ENCODE measurements around the gene EPB41. TPM values are rescaled to one million over a fixed set of nuclear protein-coding genes. Genes with fewer than 3 reads are reported as not detected.

Gene EPB41
- total RNA-seq, 2 donors from 2014 or later, result 50.7 to 60.5 TPM

DNA sequence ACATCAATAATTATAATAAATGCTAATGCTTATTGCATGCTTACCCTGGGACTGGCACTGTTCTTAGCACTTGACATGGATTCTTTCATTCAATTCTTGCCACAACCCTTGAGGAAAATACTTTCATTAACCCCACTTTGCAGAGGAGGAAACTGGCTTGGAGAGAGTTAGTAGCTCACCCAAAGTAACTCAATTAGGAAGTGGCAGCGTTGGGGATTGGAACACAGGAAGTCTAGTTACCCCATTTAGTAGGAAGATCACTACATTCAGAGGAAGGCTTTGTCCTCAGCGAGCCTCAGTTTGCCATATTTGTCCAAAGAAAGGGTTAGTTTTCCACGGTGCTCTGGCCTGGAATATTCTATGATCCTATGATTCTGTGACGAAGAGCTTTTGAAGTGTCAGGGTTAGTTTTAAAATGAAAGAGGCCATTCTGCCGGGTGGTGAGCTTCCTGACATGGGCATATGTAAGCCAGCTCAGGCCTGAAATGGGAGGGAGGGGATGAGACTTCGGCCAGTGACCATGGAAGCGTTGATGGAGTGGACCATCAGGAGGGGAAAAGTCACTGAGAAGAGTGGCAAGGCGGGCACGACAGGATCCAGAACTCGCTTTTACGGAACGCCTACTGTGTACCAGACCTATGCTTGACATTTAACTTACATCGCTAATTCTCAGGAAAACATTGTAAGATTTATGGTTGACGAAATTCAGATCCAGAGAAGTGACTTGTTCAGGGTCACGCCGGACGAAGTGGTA lies 28.2 kb upstream of the EPB41 start:
- no peak for DNase-seq (ENCODE audit: low spot score)
- Mint-ChIP-seq H3K4me1 (ENCODE audit: low read depth in 2 of 2) (peaks cover 46 to 51% of the 10 kb centered on the region in 2 donors), H3K4me3 (peak overlapping the region; percentile 85), H3K9me3 (no peaks in the 10 kb centered on the region), H3K27me3 (no peaks in the 10 kb centered on the region), H3K36me3 (no peaks in the 10 kb centered on the region), H3K27ac (peak overlapping the region; percentile 78 to 86)
- no peak for ATAC-seq

DNA sequence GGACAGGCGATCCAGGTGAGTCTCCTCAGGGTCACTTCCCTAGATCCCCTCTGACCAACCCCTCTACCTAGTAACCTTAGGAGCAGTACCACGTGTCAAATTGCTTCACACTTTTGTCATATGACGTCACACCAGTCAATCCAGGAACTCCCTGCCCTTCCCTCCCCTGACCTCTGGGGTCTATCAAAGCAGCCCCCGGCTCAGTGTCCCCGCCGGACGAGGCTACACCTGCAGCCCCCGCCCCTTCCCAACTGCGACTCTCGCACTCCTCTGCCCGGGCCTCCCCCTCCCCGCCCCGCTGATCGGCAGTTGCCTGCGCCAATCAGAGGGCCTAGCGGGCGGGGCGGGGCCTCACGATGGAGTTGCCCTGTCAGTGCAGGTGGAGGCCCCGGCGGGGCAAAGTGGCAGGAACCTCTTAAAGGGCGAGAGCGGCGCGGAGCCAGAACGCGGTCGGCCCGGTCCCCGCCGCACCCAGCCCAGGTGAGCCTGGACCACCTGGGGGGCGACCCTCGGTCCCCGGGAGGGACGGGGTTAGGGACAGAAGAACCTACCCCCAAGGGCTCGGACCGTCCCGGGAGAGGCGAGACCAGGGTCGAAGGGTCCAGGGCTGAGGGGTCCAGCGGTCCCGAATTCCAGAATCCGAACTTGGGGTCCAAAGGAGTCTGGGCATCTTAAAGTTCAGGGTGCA lies 27.5 kb upstream of the EPB41 start:
- DNase-seq (ENCODE audit: low spot score) (peak; percentile 91), ATAC-seq (peak; percentile 87 to 90)
- Mint-ChIP-seq H3K27me3 (no peaks in the 10 kb centered on the region), H3K4me1 (ENCODE audit: low read depth in 2 of 2) (peaks cover 47 to 51% of the 10 kb centered on the region in 2 donors), H3K27ac (peak overlapping the region; percentile 78 to 86), H3K9me3 (no peaks in the 10 kb centered on the region), H3K4me3 (peak overlapping the region; percentile 85), H3K36me3 (no peaks in the 10 kb centered on the region)

DNA sequence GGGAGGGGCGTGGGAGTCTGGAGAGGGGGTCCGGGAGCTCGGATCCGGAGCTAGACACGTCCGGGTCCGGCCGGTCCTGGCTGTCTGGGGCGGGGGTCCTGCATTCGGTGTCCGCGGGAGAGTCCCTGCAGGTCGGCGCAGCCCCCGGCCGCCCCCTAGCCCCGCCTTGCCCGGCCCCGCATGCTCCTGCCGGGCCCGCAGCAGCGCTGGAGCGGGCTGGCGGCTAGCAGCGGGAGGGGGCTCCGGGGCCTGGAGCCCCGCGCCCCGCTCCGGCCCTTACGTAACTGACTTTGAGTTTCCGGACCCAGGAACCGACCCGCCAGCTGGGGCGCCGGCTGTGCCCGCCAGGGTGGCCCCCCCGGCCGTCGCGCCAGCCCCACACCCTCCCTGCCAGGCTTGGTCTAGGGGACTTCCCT lies 26.9 kb upstream of the EPB41 start:
- Mint-ChIP-seq H3K36me3 (no peaks in the 10 kb centered on the region), H3K4me1 (ENCODE audit: low read depth in 2 of 2) (peaks cover 43 to 46% of the 10 kb centered on the region in 2 donors), H3K27me3 (no peaks in the 10 kb centered on the region), H3K4me3 (peak overlapping the region; percentile 97), H3K9me3 (no peaks in the 10 kb centered on the region), H3K27ac (peak overlapping the region; percentile 84 to 86)
- DNase-seq (ENCODE audit: low spot score) (peak; percentile 76), ATAC-seq (peak; percentile 11 to 44)

DNA sequence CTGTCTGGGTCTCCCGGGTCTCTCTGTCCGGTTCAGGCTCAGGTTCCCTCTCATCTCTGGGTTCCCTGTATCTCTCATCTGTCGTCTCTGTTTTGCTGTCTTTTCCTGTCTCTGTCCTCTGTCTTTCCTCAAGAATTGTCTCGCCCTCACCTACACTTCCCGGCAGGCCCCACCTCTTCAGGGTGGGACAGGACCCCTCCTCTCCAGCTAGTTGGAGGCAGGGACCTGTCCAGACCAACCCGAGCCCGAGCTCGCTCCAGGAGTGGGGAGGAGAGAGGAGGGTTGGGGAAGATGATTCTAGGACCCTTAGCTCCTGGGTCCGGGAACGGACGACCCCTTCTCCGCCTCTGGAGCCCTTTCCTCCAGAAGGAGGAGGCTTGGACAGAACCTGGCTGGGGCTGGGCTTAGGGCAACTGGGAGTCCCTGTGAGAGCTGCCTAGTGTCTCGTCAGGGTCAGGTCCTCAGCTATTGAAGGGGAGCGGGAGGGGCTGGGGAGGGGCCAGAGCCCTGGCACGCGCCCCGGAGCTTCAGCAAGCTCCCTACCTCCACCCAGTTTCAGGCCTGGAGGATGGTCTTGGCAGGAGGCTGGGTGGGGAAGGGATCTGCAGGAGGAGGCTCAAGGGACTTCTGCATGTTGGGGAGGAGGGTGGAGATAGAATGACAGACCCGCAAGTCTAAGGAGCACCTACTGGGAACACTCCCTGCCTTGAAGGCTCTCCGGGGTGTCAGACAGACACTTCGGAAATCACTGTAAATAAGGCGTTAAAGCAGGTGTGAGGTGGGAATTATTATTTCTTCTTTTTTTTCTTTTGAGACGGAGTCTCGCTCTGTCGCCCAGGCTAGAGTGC lies 26.3 kb upstream of the EPB41 start:
- H3K9me3 Mint-ChIP-seq, result no peaks in the 10 kb centered on the region
- peak overlapping the region; percentile 79 to 84 for H3K27ac Mint-ChIP-seq
- H3K27me3 Mint-ChIP-seq, result no peaks in the 10 kb centered on the region
- no peak for DNase-seq (ENCODE audit: low spot score)
- no peak for ATAC-seq
- peak overlapping the region; percentile 97 for H3K4me3 Mint-ChIP-seq
- H3K4me1 Mint-ChIP-seq (ENCODE audit: low read depth in 2 of 2), result peaks cover 43 to 44% of the 10 kb centered on the region in 2 donors
- H3K36me3 Mint-ChIP-seq, result no peaks in the 10 kb centered on the region

DNA sequence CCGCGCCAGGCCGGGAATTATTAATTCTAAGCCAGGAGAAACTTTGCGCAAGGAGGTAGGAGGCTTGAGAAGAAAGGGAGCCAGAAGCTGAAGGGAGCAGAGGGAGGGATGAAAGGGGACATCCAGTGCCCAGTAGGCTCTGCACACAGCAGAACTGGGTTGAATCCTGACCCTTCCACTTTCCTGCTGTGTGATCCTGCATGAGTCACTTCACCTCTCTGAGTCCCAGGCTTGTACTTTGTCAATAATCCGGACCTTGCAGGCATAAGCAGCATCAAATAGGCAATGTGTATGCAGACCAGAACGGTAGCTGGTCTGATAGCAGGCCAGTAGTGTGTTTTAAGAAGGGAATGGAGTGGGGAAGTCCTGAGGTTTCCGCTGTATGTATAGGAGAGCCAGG lies 25.5 kb upstream of the EPB41 start:
- Mint-ChIP-seq H3K4me3 (no peak overlapping the region), H3K4me1 (ENCODE audit: low read depth in 2 of 2) (peaks cover 40 to 42% of the 10 kb centered on the region in 2 donors), H3K27ac (peak overlapping the region in 1 of 2 donors; percentile 39), H3K9me3 (no peaks in the 10 kb centered on the region), H3K27me3 (no peaks in the 10 kb centered on the region), H3K36me3 (no peaks in the 10 kb centered on the region)
- DNase-seq (ENCODE audit: low spot score) (no peak), ATAC-seq (no peak)

DNA sequence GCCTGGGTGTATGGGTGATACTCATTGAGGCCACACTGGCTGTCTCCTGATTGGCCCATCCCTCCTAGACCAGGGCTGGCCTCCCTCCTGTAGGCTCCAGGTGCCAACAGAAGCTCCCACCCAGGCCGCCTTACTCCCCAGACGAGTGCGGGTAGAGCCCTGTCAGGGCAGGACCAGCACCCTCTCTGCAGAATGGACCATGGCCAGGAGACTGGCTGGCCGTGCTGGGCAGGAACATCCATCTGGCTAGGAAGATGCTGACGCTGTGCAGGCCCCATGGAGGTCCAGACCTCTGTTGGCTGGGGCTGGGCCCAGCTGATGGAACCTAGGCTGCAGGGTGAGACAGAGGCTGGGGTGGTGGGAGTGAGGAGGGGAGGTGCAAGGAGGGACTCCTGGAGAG lies 25.0 kb upstream of the EPB41 start:
- H3K9me3 Mint-ChIP-seq, result no peaks in the 10 kb centered on the region
- no peaks in the 10 kb centered on the region for H3K27me3 Mint-ChIP-seq
- no peak for ATAC-seq
- H3K27ac Mint-ChIP-seq, result no peak overlapping the region
- no peak for DNase-seq (ENCODE audit: low spot score)
- peaks cover 38 to 40% of the 10 kb centered on the region in 2 donors for H3K4me1 Mint-ChIP-seq (ENCODE audit: low read depth in 2 of 2)
- H3K4me3 Mint-ChIP-seq, result no peak overlapping the region
- H3K36me3 Mint-ChIP-seq, result no peaks in the 10 kb centered on the region

DNA sequence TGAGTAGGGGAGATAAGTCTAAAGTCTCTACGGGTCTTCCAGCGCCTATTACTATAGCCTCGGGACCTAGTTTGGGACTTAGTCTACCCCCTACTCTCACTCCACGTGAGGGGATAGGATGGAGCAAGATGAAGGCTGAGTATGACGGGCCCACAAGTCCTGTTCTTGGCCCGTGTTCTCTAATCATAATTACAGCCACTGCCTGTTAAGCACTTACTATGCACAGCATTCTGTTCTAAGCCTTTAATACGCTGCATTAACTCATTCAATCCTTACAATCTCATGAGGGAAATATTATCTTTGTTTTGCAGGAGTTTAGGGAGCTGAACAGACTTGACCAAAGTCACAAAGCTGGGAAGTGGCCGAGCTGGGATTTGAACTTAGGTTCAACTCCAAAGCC lies 23.9 kb upstream of the EPB41 start:
- no peak for DNase-seq (ENCODE audit: low spot score)
- no peak for ATAC-seq
- H3K4me3 Mint-ChIP-seq, result no peak overlapping the region
- H3K27ac Mint-ChIP-seq, result no peak overlapping the region
- H3K27me3 Mint-ChIP-seq, result no peaks in the 10 kb centered on the region
- peaks cover 27 to 31% of the 10 kb centered on the region in 2 donors for H3K4me1 Mint-ChIP-seq (ENCODE audit: low read depth in 2 of 2)
- no peaks in the 10 kb centered on the region for H3K36me3 Mint-ChIP-seq
- H3K9me3 Mint-ChIP-seq, result no peaks in the 10 kb centered on the region

DNA sequence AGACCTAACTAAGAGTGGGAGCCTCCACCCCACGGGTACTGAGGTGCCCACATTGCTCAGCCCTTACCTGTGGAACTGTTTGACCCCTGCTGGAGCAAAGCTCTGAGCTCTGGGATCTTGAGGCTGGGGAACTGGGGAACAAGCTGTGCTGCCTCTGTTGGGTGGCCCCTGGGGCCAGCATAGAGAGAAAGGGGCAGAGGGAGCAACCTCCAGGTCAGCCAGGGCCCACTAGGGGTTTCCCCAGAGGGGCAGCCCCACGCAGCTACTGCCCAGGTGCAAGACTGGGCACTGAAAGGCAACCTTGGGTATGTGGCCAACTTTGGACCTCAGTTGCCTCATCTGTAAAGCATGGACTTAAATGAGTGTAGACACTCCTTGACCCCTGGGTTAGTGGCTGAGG lies 23.5 kb upstream of the EPB41 start:
- H3K27ac Mint-ChIP-seq, result peak overlapping the region in 1 of 2 donors; percentile 57
- peaks cover 23 to 27% of the 10 kb centered on the region in 2 donors for H3K4me1 Mint-ChIP-seq (ENCODE audit: low read depth in 2 of 2)
- H3K36me3 Mint-ChIP-seq, result no peaks in the 10 kb centered on the region
- no peak for ATAC-seq
- H3K4me3 Mint-ChIP-seq, result no peak overlapping the region
- no peaks in the 10 kb centered on the region for H3K9me3 Mint-ChIP-seq
- no peak for DNase-seq (ENCODE audit: low spot score)
- no peaks in the 10 kb centered on the region for H3K27me3 Mint-ChIP-seq

DNA sequence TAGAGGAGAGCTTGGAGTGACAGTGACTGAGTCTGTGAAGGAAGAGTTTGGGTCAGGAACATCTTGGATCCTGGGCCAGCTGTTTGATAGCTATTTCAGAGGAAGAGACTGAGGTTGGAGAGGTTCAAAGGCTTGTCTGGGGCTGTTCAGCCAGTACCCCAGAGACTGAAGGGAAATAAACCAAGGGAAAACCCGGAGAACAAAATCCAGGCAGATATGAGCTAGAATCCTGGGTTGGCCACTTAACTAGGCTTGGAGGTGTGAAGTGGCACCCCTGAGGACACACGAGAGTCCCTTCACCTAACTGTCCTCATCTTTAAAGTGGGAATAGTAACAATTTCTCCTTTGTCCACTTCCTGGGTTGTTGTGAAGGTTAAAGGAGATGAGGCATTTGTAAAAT lies 23.1 kb upstream of the EPB41 start:
- DNase-seq (ENCODE audit: low spot score) (no peak), ATAC-seq (no peak)
- peak overlapping the region in 1 of 2 donors; percentile 57 for H3K27ac Mint-ChIP-seq

DNA sequence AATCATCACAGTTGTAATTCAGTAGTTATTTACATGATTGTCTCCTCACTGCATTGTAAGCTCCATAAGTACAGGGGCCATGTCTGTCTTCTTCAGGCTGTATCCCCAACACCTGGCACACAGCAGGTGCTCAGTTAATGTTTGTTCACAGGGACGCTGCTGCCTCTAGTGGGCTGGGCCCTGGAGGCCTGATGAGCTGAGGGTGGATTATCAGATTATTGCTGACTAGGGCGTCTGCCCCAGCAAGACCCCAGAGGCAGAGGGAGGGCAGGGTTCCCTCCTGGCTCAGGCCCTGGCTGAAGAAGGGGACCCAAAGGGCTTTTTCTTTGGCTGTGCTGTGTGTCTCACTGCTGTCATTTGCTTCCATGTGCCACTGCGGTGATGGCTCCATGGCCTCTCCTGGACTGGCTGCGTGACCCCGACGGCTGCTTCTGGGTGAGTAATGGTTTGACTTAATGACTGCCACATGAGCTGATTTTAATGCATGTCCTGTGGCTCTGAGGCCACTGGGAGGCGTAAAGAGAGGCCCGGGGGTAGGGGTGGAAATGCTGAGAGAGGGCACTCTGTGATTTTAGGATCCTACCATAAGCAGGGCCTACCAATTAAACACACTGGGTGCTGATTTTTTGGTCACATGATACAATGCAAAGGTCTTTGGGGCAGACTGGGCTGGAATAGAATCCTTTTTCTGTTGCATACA lies 20.8 kb upstream of the EPB41 start:
- ATAC-seq, result no peak
- Mint-ChIP-seq H3K9me3 (no peaks in the 10 kb centered on the region), H3K4me3 (no peak overlapping the region), H3K27me3 (no peaks in the 10 kb centered on the region), H3K27ac (no peak overlapping the region), H3K36me3 (no peaks in the 10 kb centered on the region), H3K4me1 (ENCODE audit: low read depth in 2 of 2) (peaks cover 18 to 28% of the 10 kb centered on the region in 2 donors)
- DNase-seq (ENCODE audit: low spot score), result no peak

More for the DNA sequence above, 23.1 kb upstream of the EPB41 start:
- no peaks in the 10 kb centered on the region for H3K9me3 Mint-ChIP-seq
- no peaks in the 10 kb centered on the region for H3K36me3 Mint-ChIP-seq
- H3K4me1 Mint-ChIP-seq (ENCODE audit: low read depth in 2 of 2), result peaks cover 20 to 24% of the 10 kb centered on the region in 2 donors
- H3K27me3 Mint-ChIP-seq, result no peaks in the 10 kb centered on the region
- no peak overlapping the region for H3K4me3 Mint-ChIP-seq

DNA sequence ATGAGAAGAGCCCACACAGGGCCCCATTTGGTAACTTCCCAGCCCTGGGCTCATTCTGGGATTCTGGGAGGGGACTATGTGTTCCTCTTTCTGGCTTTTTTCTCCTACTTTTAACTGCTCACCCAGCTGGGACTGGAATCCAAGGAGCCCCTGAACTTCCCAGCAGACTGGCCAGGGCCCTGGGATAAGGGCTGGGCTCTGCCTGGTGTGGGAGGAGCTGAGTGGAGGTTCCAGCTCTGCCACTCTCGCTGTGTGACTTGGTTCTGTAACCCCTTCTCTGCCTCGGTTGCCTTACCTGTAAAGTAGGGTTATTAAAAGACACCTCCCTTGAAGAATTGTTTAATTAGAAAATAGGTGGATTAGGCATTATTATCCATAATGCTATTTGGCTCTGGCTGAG lies 19.6 kb upstream of the EPB41 start:
- no peak overlapping the region for H3K27ac Mint-ChIP-seq
- H3K27me3 Mint-ChIP-seq, result no peaks in the 10 kb centered on the region
- no peak overlapping the region for H3K4me3 Mint-ChIP-seq
- ATAC-seq (no peak), DNase-seq (ENCODE audit: low spot score) (no peak)
- H3K4me1 Mint-ChIP-seq (ENCODE audit: low read depth in 2 of 2), result peaks cover 20 to 33% of the 10 kb centered on the region in 2 donors
- no peaks in the 10 kb centered on the region for H3K36me3 Mint-ChIP-seq
- H3K9me3 Mint-ChIP-seq, result no peaks in the 10 kb centered on the region

DNA sequence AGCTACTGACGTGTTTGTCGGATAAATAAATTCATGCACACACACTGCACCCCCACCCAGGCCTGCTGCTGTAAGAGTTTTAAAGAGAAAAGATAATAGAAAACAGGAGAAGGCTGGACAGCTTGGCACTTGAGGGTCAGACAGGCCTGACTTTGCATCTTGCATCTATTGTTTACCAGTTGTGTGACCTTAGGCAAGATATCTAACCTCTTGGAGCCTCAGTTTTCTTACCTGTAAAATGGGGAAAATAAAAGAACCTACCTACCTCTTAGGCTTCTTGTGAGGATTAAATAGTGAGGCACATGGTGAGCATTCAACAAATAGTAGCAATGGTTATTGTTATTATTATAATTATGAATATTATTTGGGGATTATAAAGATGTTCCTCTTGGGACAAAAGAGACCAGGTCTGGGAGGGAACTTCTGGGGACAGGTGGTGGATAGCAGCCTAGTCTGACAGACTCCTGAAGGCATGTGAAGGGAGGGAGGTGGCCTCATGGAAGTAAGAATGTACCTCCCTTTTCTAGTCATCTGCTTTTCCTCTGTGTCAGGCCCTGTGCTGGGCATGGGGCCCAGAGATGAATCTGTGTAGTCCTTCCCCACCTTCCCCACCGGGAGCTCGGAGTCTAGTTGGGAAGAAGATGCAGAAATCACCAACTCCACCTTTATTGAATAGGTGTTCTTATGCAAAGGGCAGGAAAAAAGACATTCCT lies 18.3 kb upstream of the EPB41 start:
- Mint-ChIP-seq H3K36me3 (no peaks in the 10 kb centered on the region), H3K27ac (no peak overlapping the region), H3K9me3 (no peaks in the 10 kb centered on the region), H3K4me1 (ENCODE audit: low read depth in 2 of 2) (peaks cover 18 to 33% of the 10 kb centered on the region in 2 donors), H3K4me3 (no peak overlapping the region), H3K27me3 (no peaks in the 10 kb centered on the region)
- DNase-seq (ENCODE audit: low spot score) (no peak), ATAC-seq (no peak)

DNA sequence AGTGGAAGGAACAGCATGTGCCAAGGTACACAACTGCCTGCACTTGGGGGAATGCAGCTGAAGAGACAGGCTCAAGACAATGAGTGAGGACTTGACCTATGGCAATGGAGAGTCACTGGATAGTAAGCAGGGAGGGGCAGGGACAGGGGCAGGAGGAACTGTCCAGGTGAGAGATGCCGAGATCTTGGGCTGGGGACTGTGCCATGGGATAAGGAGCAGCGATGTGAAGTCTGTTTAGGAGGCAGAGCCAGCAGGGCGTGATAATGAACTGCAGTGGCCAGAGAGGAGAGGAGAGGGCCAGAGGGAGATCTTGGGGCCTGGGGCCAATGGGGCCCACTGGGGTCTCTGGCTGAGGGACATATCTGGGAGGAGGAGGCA lies 17.8 kb upstream of the EPB41 start:
- DNase-seq (ENCODE audit: low spot score) (no peak), ATAC-seq (no peak)
- H3K4me3 Mint-ChIP-seq, result no peak overlapping the region
- H3K27me3 Mint-ChIP-seq, result no peaks in the 10 kb centered on the region
- no peaks in the 10 kb centered on the region for H3K9me3 Mint-ChIP-seq
- H3K27ac Mint-ChIP-seq, result no peak overlapping the region
- H3K36me3 Mint-ChIP-seq, result no peaks in the 10 kb centered on the region
- H3K4me1 Mint-ChIP-seq (ENCODE audit: low read depth in 2 of 2), result peaks cover 14 to 31% of the 10 kb centered on the region in 2 donors
